HG03575 (cell line): ENCODE data around the gene MAP2K6.

Experiments
- ATAC-seq: cut with Tn5 transposase; IDR thresholded peaks from one replicate; pipeline ENCODE4 v1.9.1; 2021; ENCODE audit not compliant: unreplicated experiment, insufficient number of reproducible peaks, low FRiP score; ENCODE audit errors: extremely low read depth

MAP2K6 gene

DNA sequence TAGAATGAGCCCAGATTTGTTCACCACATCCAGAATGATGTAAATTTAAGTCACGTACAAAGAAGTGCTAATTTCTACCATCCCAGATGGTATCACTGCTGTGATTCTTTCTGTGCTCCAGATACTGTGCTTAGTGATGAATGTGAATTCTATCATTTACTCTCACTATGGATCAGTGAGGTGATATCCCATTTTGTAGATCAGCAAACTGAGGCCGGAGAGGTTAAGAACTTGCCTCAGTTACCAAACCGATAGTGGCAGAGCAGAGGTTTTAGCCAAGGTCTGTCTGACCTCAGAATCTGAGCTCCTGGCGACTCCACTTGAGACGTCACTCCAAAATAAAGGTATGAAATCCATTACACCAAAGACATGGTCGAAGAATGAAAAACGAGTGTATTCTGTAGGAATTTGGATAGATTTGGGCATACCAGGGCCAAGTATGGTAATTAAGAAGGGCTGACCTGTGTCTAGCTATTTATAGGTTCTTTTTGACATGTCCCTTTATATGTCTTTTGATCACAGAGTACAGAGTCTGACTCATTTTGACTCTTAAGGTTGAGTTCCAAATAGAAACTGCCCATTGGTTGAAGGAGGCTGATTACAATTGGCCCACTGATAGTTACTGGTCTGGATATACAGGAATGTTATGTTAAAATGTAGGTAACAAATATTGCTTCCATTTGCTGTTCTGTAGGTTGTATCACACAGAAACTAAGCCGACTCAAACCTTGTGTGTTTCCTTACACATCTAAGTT lies 10.0 kb downstream of the MAP2K6 start:
- ATAC-seq: no peak

DNA sequence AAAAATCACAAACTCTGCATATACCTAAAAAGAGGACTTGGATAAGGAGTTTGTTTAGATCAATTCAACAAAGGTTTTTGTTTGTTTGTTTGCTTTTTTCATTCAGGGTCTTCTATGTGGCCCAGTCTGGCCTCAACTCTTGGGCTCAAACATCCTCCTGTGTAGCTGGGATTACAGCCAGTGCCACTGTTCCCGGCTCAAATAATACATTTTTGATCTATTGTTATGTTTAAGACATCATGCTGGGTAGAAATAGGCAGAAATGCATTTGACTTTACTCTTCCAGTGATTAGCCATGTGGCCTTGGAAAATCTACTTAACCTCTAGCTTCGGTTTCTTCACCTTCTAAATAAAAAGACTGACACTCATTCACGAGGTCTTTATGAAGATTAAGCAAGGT lies 11.5 kb downstream of the MAP2K6 start:
- no peak for ATAC-seq

DNA sequence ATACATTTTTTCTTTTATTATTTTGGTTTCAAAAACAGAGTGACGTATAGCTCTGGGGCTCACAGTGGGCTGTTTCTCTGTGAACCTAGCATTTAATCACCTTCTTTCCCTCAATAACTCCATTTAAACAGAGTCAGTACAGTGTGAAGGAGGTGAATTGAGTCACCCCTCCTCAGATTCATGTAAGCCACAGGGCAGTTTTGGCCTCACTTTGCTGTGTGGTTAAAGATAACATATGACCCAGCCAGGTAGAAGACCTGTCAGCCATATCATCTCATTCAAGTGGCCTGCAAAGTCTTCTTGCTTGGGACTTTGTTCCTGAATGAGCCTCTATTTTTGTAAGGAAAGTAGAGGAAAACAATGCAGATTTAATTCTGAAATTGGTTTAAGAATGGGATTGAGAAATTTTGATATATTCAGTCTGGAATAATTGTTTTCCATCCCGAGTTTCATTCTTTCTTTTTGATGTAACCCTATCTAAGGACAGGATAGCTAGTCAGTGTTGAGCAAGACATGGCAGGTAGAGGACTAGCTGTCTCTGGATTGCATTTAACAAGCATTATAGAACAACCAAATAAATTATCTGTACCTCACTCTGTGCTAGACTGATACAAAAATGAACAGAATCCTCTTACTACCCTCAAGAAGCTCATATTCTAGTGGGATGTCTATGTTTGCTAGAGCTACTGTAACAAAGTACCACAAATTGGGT lies 13.1 kb downstream of the MAP2K6 start:
- no peak for ATAC-seq

DNA sequence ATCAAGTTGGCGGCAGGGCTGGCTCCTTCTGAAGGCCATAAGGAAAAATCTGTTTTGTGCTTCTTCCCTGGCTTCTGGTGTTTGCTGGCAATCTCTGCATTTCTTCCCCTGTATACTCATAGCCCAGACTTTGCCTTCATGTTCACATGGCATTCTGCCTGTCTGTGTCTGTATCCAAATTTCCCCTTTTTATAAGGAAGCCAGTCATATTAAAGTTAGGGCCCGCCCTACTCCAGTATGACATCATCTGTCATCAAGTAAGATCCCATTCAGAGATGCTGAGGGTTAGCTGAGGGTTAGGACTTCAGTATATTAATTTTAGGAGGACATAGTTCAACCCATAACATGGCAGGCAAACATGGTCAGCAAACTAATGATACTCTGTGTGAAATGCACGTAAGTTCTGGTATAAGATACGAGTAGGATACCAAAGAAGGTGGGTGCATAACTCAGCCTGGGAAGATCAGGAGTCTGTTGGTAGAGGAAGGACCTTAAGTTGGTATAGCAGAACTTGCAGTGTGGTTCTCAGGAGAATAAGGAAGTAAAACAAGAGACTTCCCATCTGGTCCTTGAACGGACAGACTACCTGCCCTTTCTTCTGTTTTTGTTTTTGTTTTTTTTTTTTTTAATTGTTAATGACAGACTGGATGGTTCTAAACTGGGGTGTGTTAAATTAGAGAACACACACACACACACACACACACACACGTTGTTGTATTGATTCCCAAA lies 13.9 kb downstream of the MAP2K6 start:
- ATAC-seq: no peak

DNA sequence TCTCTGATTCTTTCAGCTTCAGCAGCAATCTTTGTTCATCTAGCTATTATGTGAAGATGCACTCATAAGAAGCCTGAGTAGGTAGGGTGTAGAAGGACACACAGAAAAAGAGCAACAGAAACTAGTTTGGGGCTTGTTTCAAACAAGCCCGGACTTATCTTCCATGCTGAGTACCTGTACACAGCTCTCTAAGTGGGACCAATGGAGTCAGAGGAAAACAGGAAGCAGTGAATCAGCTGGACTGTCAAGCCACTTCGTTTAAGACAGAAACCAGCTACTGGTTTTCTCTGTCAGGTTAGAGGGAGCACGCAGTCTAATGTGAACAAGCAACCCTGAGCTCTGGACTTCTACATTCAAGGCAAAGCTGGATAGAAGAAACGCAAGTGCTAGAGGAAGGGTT lies 16.0 kb downstream of the MAP2K6 start:
- ATAC-seq: no peak

DNA sequence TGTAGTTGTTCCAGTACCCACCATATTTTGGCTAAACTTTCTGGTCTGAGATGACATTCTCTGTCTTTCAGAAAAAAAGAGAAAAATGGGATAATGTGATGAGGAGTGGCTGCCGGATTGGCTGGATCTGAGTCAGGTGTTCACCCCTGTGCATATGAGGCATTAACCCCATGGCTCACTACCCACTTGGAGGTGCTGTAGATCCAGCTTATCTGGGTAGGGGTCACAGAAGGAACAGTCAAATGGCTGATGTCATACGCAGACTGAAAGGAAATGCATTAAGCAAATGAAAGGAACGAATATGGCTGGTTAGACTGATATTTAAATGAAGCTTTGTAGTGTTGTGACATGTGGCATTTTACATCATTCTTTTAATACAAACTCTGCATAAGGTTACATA lies 17.3 kb downstream of the MAP2K6 start:
- no peak for ATAC-seq

DNA sequence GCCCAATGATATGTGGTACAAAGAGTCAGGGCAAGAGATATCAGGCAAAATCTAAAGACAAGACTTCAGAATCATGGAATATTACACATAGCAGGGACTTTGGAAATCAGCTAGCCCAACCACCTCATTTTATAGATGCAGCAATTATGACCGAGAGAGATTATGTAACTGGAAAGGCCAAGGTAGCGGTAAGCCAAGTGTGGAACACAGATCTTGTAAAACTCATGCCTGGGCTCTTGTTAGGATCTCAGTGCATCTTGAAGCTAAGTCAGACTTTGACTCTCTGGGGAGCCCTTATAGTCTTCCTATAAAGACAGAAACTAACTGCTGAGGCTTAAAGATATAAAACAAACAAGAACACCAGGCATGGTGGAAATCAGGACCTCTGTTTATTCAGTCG lies 18.6 kb downstream of the MAP2K6 start:
- ATAC-seq: no peak

DNA sequence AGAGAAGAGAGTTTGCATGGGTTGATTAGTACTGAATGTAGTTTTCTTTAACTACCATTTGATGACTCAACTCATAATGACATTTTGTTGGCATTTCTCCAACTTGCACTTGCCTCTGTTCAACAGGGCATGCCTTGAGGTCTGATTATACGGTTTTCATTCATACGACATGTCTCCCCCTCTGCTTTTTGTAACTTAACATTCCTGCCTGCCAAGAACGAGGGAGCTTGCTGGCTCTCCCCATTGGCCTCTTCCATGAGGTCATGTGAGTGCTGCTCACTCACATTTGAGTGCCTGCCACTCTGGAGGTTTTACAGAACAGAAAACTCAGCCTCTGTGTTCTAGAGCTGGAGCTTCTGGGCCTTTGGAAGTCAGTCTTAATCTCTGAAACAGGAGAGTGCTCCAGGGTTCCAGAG lies 19.7 kb downstream of the MAP2K6 start:
- no peak for ATAC-seq

DNA sequence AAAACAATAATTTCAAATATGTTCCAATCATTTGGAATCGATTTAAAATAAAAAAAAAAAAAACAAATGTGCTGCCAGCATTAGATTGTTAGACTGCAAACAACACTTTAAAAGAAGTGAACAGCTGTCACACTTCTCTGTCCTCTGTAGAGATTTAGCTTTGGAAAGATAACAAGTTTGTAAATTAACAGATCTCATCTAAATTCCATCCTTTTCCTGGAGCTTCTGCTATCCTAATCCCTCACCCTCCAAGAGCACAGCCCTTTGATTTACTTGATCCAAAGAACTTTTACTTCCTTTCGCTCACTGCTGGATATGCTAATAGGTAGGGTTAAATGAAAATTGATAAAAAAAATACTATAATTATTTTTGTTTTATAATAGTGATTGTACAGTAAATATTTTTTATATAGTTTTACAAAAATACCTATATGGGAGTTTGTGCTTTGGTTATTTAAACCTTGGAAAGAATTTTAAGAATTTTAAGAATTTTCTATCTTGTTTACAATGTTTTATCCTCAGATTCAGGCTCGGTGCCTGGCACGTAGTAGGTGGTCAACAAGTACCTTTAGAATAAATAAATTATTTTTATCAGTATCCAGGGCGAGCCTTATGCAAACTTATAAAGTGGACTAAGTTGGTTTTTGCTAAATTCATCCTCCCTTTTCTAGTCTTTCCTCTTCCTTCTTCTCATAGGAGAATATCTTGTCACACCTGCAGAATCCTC lies 21.6 kb downstream of the MAP2K6 start:
- ATAC-seq: no peak

DNA sequence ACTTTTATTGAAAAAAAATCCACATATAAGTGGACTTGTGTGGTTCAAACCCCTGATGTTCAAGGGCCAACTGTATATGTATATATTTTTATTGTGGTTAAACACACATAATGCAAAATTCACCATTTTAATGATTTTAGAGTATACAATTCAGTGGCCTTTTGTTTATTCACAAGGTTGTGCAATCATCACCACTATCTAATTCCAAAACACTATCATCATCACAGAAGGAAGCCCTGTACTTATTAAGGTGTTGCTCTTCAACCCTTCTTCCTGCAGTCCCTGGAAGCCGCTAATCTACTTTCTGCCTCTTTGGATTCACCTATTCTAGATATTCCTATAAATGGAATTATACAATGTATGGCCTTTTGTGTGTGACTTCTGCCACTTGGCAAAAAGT lies 23.0 kb downstream of the MAP2K6 start:
- no peak for ATAC-seq

DNA sequence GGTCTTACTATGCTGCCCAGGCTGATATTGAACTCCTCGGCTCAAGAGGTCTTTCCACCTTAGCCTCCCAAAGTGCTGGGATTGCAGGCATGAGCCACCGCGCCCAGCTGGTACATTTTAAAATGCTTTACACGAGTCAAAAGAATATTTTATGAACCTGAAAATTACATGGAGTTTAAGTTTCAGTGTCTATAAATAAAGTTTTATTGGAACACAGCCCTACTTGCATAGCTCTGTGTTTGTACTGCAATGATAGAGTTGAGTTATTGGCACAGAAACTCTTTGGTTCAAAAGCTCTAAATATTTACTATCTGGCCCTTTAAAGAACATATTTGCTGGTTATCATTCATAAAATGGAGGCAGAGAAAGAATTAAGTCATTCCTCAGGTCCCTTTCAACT lies 24.3 kb downstream of the MAP2K6 start:
- no peak for ATAC-seq

DNA sequence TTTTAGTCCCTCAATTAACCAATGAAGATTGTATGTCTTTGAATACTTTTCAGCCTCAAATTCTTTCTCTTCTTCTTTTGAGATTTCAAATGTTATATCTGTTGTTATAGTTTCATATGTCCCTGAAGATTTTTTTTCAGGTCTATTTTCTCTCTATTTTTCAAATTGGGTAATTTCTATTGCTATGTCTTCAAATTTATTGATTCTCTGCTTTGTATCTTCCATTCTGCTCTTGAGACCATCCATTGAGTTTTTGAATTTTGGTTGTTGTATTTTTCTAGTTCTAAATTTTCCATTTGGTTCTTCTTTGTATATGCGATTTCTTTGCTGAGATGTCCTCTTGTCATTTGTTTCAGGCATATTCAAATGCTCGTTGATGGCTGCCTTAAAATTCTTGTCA lies 26.7 kb downstream of the MAP2K6 start:
- no peak for ATAC-seq

DNA sequence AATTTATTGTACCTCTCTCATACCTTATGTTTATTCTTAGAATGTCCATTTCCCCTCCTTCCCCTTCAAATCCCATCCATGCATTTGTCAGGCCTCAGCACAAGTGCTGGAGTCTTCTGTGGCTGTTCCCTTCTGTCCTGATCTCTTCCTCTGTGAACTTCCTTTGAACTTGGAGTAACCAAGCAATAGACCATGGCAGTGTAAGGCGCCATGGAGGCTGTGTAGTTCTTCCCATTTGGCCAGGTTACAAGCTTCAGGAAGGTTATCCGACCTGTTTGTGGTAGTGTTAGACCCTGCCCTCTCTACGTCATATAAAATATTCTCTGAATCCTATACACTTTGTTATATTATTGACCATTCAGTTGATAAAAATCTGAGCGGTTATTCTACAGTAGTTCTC lies 28.6 kb downstream of the MAP2K6 start:
- ATAC-seq: no peak

DNA sequence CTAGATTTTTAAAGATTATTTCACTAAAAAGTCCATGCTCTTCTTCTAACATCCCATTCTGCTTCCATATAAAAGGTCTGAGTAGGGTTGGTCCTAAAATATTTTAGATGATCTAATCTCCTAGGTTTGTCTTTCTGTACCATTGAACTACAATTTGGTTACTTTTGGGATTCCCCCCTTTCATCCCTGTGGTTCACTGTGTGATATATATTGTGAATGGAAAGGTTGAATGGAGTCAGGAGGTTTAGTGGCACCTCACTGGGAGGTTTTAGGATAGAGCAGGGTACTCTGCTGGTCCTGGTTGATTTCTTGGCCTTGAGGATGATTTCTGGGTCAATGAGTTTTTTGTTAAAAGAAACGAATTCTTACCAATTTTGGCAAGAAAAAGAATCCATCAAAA lies 29.5 kb downstream of the MAP2K6 start:
- no peak for ATAC-seq

DNA sequence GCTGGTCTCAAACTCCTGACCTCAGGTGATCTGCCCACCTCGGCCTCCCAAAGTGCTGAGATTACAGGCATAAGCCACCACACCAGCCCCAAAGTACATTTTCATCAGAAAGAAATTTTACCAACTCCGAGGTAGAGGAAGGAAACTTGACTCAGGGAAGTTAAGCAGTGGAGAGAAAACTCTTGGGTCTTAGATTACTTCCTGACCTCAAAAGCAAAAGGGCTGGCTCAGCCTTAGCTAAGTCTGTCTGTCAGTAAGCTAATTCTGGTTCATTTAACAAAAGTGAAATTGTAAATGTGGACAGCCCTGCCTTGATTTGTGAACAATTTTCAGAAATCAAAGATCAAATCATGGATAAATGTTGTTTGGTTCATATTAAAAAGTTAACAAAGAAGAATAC lies 30.6 kb downstream of the MAP2K6 start:
- no peak for ATAC-seq

DNA sequence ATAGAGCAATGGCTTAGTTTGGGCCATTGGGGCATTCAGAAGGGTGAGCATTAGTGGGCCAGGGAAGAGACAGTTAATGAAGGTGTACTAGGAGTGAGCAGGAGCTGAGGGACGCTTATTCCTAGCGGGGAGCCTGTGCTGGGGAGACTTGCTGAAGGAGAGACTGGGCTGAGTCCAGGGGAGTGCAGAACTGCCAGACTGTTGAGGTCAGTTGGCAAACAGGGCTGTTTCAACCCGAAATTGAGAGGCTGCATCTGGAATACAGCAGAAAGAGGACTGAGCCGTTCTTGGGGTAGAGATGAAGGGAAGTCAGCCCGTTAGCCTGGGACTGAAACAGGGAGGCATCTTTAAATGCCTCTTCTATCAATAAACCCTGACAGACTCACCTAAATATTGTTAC lies 33.2 kb downstream of the MAP2K6 start:
- ATAC-seq: no peak

DNA sequence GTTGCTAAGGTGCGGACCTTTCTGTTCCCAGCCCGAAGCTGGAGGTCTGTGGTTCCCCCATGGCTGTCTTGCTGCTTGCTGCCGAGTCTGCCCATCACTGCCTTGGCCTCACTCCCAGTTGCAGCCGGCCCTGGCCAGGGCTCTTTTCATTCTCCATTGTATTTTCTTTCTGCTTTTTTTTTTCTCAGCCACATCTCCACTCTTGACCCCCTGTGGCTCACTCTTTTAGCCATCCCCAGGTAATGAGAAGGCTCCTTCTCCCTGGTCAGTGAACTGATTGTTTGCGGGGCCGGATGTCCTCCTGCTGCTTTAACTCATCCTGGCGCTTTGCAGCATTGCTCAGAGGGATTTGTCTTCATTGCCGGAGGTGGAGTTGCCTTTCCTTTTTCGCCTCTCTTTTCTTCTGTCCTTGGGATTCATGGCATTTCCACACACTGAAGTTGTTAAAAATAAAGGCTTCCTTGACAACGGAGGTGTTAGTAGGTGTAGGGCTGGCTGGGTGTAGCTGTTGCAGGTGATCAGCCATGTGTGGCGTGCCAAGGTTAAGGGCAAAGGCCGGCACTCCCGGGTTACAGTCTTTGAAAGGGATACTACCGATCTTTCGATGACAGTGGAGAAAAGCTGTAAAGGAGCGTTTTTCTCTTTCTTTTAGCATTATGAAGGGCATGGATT lies 34.1 kb downstream of the MAP2K6 start:
- no peak for ATAC-seq

DNA sequence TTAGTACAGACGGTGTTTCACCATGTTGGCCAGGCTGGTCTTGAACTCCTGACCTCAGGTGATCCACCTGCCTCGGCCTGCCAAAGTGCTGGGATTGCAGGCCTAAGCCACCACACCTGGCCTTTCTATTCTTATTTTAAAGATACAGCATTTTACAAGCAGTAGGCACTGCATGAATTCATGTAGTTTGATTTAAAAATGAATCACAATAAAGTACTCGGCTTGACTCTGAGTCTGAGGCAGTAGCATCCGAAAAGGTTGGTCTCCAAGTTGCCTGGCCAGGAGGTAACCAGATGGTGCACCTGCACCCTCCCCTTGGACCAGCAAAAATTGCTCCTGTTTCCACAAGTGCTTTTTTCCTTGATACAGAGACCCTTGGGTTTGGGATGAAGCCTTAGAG lies 35.6 kb downstream of the MAP2K6 start:
- no peak for ATAC-seq

DNA sequence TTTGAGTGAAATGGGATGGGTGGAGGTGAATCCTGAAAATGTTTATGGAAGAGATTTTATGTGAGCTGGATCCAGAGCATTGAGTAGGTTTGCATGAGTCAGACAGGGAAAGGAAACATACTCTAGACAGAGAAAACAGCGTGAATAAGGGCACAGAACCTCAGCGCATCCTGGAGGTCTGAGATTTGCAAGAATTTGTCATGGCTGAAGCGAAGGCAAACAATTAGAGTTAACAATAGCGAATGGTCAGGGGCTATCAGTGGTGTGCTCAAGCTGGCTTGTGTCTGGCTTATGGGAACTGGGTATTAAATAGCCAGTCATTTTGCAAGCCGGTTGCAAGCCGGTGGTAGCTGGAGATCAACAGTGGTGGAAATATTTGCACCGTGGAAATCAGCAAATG lies 36.4 kb downstream of the MAP2K6 start:
- no peak for ATAC-seq
